MM.1S (cell line): ENCODE measurements around the gene HMX1.

Experiments used
- DNase-seq: peaks from one replicate; pipeline ENCODE4 v3.0.0-alpha.2; 2015
- H2AFZ ChIP-seq: fragments of 300-600 bp; sonication (generic); 2 replicates; pipeline ENCODE4 v1.6.0; 2016; ENCODE audit warnings: antibody characterized with exemption, low read length
- H3F3A ChIP-seq: fragments of 300-600 bp; sonication (generic); 2 replicates; pipeline ENCODE4 v1.6.1; 2016; ENCODE audit warnings: mild to moderate bottlenecking, antibody characterized with exemption, low read length, moderate library complexity, mixed read lengths; ENCODE audit not compliant: insufficient read depth
- H3K27ac ChIP-seq: fragments of 300-600 bp; sonication (generic); 2 replicates; pipeline ENCODE4 v1.5.1; 2016; ENCODE audit warnings: mild to moderate bottlenecking, low read length
- H3K27me3 ChIP-seq: fragments of 300-600 bp; sonication (generic); replicated peaks from 2 replicates; pipeline ENCODE4 v1.6.0; 2016; ENCODE audit warnings: low read length; ENCODE audit not compliant: insufficient read depth
- H3K36me3 ChIP-seq: fragments of 300-600 bp; sonication (generic); replicated peaks from 2 replicates; pipeline ENCODE4 v1.6.1; 2016; ENCODE audit warnings: mild to moderate bottlenecking, low read length, mixed read lengths; ENCODE audit not compliant: insufficient read depth
- H3K4me1 ChIP-seq: fragments of 300-600 bp; sonication (generic); 2 replicates; pipeline ENCODE4 v1.6.1; 2016; ENCODE audit warnings: low read length, mixed read lengths
- H3K4me2 ChIP-seq: fragments of 300-600 bp; sonication (generic); 2 replicates; pipeline ENCODE4 v1.6.0; 2016; ENCODE audit warnings: low read depth, low read length
- H3K4me3 ChIP-seq: fragments of 300-600 bp; sonication (generic); 2 replicates; pipeline ENCODE4 v1.5.1; 2016; ENCODE audit warnings: low read length, mixed read lengths
- H3K79me2 ChIP-seq: fragments of 300-600 bp; sonication (generic); 2 replicates; pipeline ENCODE4 v1.6.1; 2016; ENCODE audit warnings: mixed run types, low read length, mixed read lengths
- H3K9ac ChIP-seq: fragments of 300-600 bp; sonication (generic); 2 replicates; pipeline ENCODE4 v1.6.1; 2016; ENCODE audit warnings: low read length, mixed read lengths
- H3K9me2 ChIP-seq: fragments of 300-600 bp; sonication (generic); replicated peaks from 2 replicates; pipeline ENCODE4 v1.6.1; 2016; ENCODE audit warnings: mild to moderate bottlenecking, low read length, mixed read lengths; ENCODE audit not compliant: insufficient read depth
- H3K9me3 ChIP-seq: fragments of 300-600 bp; sonication (generic); replicated peaks from 2 replicates; pipeline ENCODE4 v1.6.1; 2016; ENCODE audit warnings: mild to moderate bottlenecking, low read length, mixed read lengths; ENCODE audit not compliant: insufficient read depth
- H4K20me1 ChIP-seq: fragments of 300-600 bp; sonication (generic); 2 replicates; pipeline ENCODE4 v1.6.1; 2016; ENCODE audit warnings: mild to moderate bottlenecking, low read length, moderate library complexity, mixed read lengths; ENCODE audit not compliant: insufficient read depth
- EZH2 ChIP-seq: fragments of 300-600 bp; sonication (generic); optimal IDR thresholded peaks from 2 replicates; pipeline ENCODE3; 2017; ENCODE audit warnings: low read depth, mild to moderate bottlenecking, antibody characterized with exemption, low read length, mixed read lengths
- EZH2phosphoT487 ChIP-seq: fragments of 300-600 bp; sonication (generic); IDR thresholded peaks from 2 replicates; pipeline ENCODE4 v1.6.1; 2018; ENCODE audit warnings: antibody characterized with exemption, low read length
- TF ChIP-seq, protein P1 (sequence below): fragments of 300-600 bp; sonication (generic); IDR thresholded peaks from 2 replicates; pipeline ENCODE4 v1.5.1; 2016; ENCODE audit warnings: antibody characterized with exemption, low read length, mixed read lengths

HMX1 gene

DNA sequence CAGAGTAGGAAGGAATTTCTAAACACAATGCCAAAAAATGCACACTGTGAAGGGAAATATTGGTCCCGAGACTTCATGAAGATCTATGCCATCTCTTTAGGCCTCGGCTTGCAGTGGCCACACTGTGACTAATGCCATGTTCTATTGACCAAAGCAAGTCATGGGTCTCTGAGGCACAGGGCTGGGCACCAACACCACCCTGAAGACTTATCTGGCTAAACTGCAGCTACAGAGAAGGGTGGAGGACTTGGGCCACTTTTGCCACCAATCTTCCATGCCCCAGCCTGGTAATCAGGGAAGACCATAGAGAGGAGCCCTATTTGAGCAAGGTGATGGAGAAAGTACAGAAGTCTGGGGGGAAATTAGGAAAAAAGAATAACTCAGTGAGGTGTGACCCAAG lies 42.1 kb downstream of the HMX1 start:
- Histone ChIP-seq H3K4me3 (no peak overlapping the region), H3K9ac (no peak overlapping the region), H4K20me1 (no peaks in the 10 kb centered on the region), H3K9me3 (no peaks in the 10 kb centered on the region), H3F3A (no peaks in the 10 kb centered on the region), H3K79me2 (no peaks in the 10 kb centered on the region), H3K36me3 (no peaks in the 10 kb centered on the region), H3K27me3 (peaks cover 96% of the 10 kb centered on the region), H3K27ac (no peak overlapping the region), H3K4me1 (no peaks in the 10 kb centered on the region), H3K9me2 (no peaks in the 10 kb centered on the region), H3K4me2 (no peak overlapping the region), H2AFZ (no peak overlapping the region)
- no peak for TF ChIP-seq EZH2phosphoT487
- no peak for TF ChIP-seq EZH2
- TF ChIP-seq, protein P1, sequence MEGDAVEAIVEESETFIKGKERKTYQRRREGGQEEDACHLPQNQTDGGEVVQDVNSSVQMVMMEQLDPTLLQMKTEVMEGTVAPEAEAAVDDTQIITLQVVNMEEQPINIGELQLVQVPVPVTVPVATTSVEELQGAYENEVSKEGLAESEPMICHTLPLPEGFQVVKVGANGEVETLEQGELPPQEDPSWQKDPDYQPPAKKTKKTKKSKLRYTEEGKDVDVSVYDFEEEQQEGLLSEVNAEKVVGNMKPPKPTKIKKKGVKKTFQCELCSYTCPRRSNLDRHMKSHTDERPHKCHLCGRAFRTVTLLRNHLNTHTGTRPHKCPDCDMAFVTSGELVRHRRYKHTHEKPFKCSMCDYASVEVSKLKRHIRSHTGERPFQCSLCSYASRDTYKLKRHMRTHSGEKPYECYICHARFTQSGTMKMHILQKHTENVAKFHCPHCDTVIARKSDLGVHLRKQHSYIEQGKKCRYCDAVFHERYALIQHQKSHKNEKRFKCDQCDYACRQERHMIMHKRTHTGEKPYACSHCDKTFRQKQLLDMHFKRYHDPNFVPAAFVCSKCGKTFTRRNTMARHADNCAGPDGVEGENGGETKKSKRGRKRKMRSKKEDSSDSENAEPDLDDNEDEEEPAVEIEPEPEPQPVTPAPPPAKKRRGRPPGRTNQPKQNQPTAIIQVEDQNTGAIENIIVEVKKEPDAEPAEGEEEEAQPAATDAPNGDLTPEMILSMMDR, result no peak
- no peak for DNase-seq

DNA sequence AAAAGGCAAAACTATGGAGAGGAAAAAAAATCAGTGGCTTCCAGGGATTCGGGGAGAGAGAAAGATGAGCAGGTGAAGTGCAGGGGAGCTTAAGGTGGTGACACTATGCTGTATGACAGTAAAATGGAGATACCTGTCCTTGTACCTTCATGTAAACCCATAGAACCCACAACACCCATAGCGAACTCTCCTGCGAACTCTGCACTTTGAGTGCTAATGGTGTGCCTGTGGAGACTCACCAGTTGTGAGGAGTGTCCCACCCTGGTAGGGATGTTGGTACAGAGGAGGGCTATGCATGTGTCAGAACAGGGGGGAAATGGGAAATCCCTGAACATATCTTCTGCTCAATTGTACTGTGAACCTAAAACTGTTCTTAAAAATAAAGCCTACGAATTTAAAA lies 42.8 kb downstream of the HMX1 start:
- Histone ChIP-seq H3K4me3 (no peak overlapping the region), H3K79me2 (no peaks in the 10 kb centered on the region), H3K27me3 (peaks cover 97% of the 10 kb centered on the region), H3K9ac (no peak overlapping the region), H3K9me2 (no peaks in the 10 kb centered on the region), H3K4me1 (no peaks in the 10 kb centered on the region), H3K4me2 (no peak overlapping the region), H3K36me3 (no peaks in the 10 kb centered on the region), H3K27ac (no peak overlapping the region), H4K20me1 (no peaks in the 10 kb centered on the region), H3F3A (no peaks in the 10 kb centered on the region), H3K9me3 (no peaks in the 10 kb centered on the region), H2AFZ (no peak overlapping the region)
- no peak for DNase-seq
- no peak for TF ChIP-seq EZH2phosphoT487
- no peak for TF ChIP-seq EZH2
- TF ChIP-seq, protein P1, result no peak

DNA sequence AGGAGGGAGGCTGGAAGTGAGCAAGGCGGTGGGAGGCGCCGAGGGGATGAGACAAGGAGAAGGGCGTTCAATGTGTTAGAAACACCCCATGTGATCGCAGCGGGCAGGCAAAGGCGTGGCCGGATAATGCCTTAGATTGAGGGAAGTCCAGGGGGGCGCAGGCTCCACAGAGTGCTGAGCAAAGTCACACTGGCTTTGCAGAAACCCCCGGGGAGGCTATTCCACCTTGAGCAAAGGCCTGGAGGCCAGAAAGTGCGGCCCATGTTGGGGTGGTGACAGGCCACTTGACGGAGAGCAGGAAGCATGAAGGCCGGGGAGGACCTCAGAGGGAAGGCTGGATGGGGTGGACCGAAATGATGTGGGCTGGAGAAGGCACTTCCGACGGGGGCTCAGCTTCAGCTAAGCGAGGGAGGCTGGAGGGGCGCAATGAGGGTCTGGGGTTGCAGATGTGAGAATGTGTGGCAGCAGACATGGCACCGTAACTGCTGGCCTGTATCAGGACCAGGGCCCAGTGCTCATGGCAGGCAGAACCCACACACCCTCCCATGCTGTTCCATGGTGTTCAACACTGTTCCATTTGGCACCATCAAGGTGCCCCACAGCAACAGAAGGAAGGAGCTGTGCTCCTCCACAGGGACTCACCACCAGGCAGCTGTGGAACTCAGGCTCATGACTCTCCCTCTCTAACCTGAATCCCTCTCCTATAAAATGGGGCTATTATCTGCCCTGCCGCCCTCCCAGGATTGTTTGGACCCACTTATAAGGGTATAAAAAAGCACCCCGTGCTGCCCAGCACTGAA lies 50.3 kb downstream of the HMX1 start:
- H3F3A ChIP-seq, result peaks cover 8% of the 10 kb centered on the region; the same call in 1 of the 2 replicates
- no peak overlapping the region for H3K4me3 ChIP-seq
- no peaks in the 10 kb centered on the region for H4K20me1 ChIP-seq
- H3K9me3 ChIP-seq, result no peaks in the 10 kb centered on the region
- H3K27me3 ChIP-seq, result peaks cover 42% of the 10 kb centered on the region
- TF ChIP-seq EZH2phosphoT487 (no peak), EZH2 (no peak)
- TF ChIP-seq, protein P1, result no peak
- peaks cover 22% of the 10 kb centered on the region for H3K4me1 ChIP-seq
- no peak for DNase-seq
- no peak overlapping the region for H3K9ac ChIP-seq
- H3K9me2 ChIP-seq, result no peaks in the 10 kb centered on the region
- no peaks in the 10 kb centered on the region for H3K36me3 ChIP-seq
- H3K4me2 ChIP-seq, result no peak overlapping the region
- H3K27ac ChIP-seq, result no peak overlapping the region
- no peak overlapping the region for H2AFZ ChIP-seq
- no peaks in the 10 kb centered on the region for H3K79me2 ChIP-seq
